Psoas muscle (tissue), 8 donors: ENCODE results near the gene SRMS. TPM values are rescaled to one million over a fixed set of nuclear protein-coding genes. Genes with fewer than 3 reads are reported as not detected.

ENCODE experiments used
- ATAC-seq, 4 donors: fragments of 200-7000 bp; cut with Tn5 transposase; one replicate each; pipeline ENCODE4 v1.9.1; 2020; ENCODE audit warnings: moderate library complexity in 3 of 4, mild to moderate bottlenecking in 2 of 4
- DNase-seq, 2 donors: peaks; one replicate each; pipeline ENCODE4 v3.0.0-alpha.2; 2020
- H3K27ac ChIP-seq: fragments of 200-600 bp; one replicate; pipeline ENCODE4 v1.8.0; 2022
- H3K27me3 ChIP-seq, 3 donors: fragments of 200-600 bp in 1 of 3; one replicate each; pipeline versions ENCODE4 v1.6.1 to v1.8.0; 2013 to 2022; ENCODE audit warnings: low read length in 2 of 3, mild to moderate bottlenecking in 2 of 3, moderate library complexity in 1 of 3; ENCODE audit not compliant: insufficient read depth in 3 of 3
- H3K36me3 ChIP-seq, 2 donors: fragments of 200-600 bp in 1 of 2; one replicate each; pipeline versions ENCODE4 v1.6.1 to v1.8.0; 2013 to 2022; ENCODE audit warnings: low read depth in 1 of 2, mild to moderate bottlenecking in 1 of 2, moderate library complexity in 1 of 2; ENCODE audit not compliant: insufficient read depth in 1 of 2
- H3K4me1 ChIP-seq: fragments of 200-600 bp; one replicate; pipeline ENCODE4 v1.8.0; 2022
- H3K4me3 ChIP-seq: fragments of 200-600 bp; one replicate; pipeline ENCODE4 v1.8.0; 2022; ENCODE audit warnings: mild to moderate bottlenecking
- H3K9me3 ChIP-seq: fragments of 200-600 bp; one replicate; pipeline ENCODE4 v1.8.0; 2022
- WGBS, 3 donors: extraction: QIAGEN DNeasy Blood & Tissue Kit; methylation state at CpG; one replicate each; pipeline versions ENCODE4 v1.1.6 to v1.1.7; 2013; 5-methylcytosine and 5-hydroxymethylcytosine counted together
- intact Hi-C, 2 donors: fragments of 100-400 bp; cut with DNase I; formaldehyde crosslinking; loops; one replicate each; pipeline versions ENCODE4 v1.11.0 to v1.14.2; 2022
- polyA plus RNA-seq, 3 donors: library from polyadenylated mRNA; stranded (reverse); fragments of 200-250 nt; gene quantifications; one replicate each; pipeline ENCODE4 v1.2.3, GENCODE V29; 2013
- total RNA-seq, 4 donors: library from RNA; stranded (reverse); fragmentation: NEBNext Ultra II Directional in 2 of 4; extraction: Animal tissue kit (Norgen Biotek cat#: 25700) in 2 of 4; gene quantifications; one replicate each; pipeline versions ENCODE4 v1.2.1 to v1.2.4, GENCODE V29; 2021 to 2023
- TF ChIP-seq, protein P1 (sequence below): fragments of 200-600 bp; IDR thresholded peaks from one replicate; pipeline ENCODE4 v1.8.0; 2022; ENCODE audit warnings: antibody characterized with exemption
- donor health status: healthy with polysubstance abuse.
- donor health status: DM: no; HTN: no; CAD: no; lungs with moderate emphysema.
- donor health status: Bipolar disorder and iron deficiency.
- donor health status: healthy.
- donor health status: DM: yes; HTN: yes; CAD: no.
- donor health status: DM: no; HTN: no; CAD: no.
- donor health status: DM: no; HTN: no; CAD: no.
- donor health status: DM: yes; HTN: yes; CAD: no.

SRMS gene
- total and polyA plus RNA-seq, 7 donors = not detected

GRCh38 chr20:63533388-63533787, 14.2 kb downstream of the SRMS start:
- Histone ChIP-seq H3K4me3 (no peak overlapping the region), H3K9me3 (no peaks in the 10 kb centered on the region), H3K36me3 (no peaks in the 10 kb centered on the region), H3K27ac (no peak overlapping the region), H3K27me3 (peaks cover 0 to 63% (median 21%) of the 10 kb centered on the region in 3 donors), H3K4me1 (no peaks in the 10 kb centered on the region)
- 67 to 76% (median 73%) methylated on average over 14 of the region's 14 CpGs for WGBS, 3 donors
- no peak for ATAC-seq
- TF ChIP-seq, protein P1, sequence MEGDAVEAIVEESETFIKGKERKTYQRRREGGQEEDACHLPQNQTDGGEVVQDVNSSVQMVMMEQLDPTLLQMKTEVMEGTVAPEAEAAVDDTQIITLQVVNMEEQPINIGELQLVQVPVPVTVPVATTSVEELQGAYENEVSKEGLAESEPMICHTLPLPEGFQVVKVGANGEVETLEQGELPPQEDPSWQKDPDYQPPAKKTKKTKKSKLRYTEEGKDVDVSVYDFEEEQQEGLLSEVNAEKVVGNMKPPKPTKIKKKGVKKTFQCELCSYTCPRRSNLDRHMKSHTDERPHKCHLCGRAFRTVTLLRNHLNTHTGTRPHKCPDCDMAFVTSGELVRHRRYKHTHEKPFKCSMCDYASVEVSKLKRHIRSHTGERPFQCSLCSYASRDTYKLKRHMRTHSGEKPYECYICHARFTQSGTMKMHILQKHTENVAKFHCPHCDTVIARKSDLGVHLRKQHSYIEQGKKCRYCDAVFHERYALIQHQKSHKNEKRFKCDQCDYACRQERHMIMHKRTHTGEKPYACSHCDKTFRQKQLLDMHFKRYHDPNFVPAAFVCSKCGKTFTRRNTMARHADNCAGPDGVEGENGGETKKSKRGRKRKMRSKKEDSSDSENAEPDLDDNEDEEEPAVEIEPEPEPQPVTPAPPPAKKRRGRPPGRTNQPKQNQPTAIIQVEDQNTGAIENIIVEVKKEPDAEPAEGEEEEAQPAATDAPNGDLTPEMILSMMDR = no peak
- intact Hi-C loops = no loop called here
- DNase-seq = peak in 1 of 2 donors; percentile 23

DNA sequence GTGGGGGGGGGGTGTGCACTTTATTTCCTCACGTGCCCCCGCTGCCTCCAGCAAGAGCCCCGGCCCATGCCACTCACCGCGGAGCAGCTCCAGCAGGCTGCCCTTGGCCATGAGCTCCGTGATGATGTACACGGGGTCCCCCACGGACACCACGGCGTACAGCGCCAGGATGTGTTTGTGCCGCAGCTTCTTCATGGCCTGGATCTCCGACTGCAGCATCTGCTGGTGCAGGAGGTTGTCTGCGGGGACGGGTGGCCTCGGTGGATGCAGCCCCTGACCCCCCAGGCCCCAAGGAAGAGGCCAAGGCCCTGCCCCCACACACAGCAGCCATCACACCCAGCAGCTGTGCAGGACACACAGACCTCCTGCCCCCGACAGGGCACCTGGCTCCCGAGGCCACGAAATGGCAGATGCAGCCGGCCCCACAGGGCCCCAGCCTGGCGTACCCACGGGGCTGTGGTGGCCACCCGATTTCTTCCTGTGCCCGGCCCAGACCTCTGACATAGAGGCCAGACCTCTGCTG, 15.0 kb downstream of the SRMS start:
- no peak for ATAC-seq
- Histone ChIP-seq H3K27ac (no peak overlapping the region), H3K27me3 (peaks cover 0 to 62% (median 21%) of the 10 kb centered on the region in 3 donors), H3K4me1 (no peaks in the 10 kb centered on the region), H3K4me3 (no peak overlapping the region), H3K9me3 (no peaks in the 10 kb centered on the region), H3K36me3 (no peaks in the 10 kb centered on the region)
- WGBS, 3 donors = 53 to 66% (median 57%) methylated on average over 22 to 24 of the region's 24 CpGs
- TF ChIP-seq, protein P1 = no peak
- DNase-seq = peak in 1 of 2 donors; percentile 52
- intact Hi-C loops = no loop called here

DNA sequence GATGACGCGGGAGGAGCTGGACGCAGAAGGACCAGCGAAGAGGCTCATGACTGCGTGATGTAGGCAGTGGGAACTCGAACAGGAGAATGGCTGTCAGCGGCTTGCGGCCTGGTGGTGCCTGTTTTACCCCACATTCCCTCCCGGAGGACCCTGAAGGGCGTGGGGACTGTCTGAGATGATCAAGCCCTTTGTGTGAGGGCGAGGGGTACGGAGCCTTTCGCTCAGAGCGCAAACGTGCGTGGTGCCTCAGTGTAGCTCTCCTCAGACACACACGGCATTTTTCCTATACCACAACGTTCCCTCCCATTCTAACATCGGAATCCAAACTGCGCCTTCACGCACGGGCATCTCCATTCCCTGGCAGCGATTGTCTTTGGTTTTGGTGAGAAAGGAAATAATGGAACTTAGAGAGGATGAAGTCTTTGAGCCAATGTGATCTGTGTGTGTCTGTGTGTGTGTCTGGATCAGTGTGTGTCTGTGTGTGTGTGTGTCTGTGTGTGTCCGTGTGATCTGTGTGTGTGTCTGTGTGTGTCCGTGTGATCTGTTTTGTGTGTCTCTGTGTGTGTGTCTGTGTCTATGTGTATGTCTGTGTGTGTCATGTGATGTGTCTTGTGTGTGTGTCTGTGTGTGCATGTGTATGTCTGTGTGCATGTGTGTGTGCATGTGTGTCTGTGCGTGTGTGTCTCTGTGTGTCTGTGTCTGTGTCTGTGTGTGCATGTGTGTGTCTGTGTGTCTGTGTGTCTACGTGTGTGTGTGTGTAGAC, 15.7 kb downstream of the SRMS start:
- H3K9me3 ChIP-seq = no peaks in the 10 kb centered on the region
- intact Hi-C loops = no loop called here
- TF ChIP-seq, protein P1 = no peak
- DNase-seq = peak in 1 of 2 donors; percentile 10
- H3K36me3 ChIP-seq = no peaks in the 10 kb centered on the region
- 66 to 81% (median 69%) methylated on average over 27 of the region's 27 CpGs for WGBS, 3 donors
- no peak for ATAC-seq
- H3K27ac ChIP-seq = no peak overlapping the region
- no peak overlapping the region for H3K4me3 ChIP-seq
- no peaks in the 10 kb centered on the region for H3K4me1 ChIP-seq
- H3K27me3 ChIP-seq = peaks cover 0 to 55% (median 21%) of the 10 kb centered on the region in 3 donors

GRCh38 chr20:63530788-63531160, 16.8 kb downstream of the SRMS start:
- no peak overlapping the region for H3K4me3 ChIP-seq
- intact Hi-C loops = no loop called here
- no peak for ATAC-seq
- no peaks in the 10 kb centered on the region for H3K36me3 ChIP-seq
- peaks cover 0 to 48% (median 13%) of the 10 kb centered on the region in 3 donors for H3K27me3 ChIP-seq
- no peaks in the 10 kb centered on the region for H3K9me3 ChIP-seq
- no peak overlapping the region for H3K27ac ChIP-seq
- 66 to 72% (median 69%) methylated on average over 14 of the region's 14 CpGs for WGBS, 3 donors
- TF ChIP-seq, protein P1 = no peak
- DNase-seq = no peak
- no peaks in the 10 kb centered on the region for H3K4me1 ChIP-seq
